Measurements from ENCODE around the gene MAPRE2.

MAPRE2 gene

DNA sequence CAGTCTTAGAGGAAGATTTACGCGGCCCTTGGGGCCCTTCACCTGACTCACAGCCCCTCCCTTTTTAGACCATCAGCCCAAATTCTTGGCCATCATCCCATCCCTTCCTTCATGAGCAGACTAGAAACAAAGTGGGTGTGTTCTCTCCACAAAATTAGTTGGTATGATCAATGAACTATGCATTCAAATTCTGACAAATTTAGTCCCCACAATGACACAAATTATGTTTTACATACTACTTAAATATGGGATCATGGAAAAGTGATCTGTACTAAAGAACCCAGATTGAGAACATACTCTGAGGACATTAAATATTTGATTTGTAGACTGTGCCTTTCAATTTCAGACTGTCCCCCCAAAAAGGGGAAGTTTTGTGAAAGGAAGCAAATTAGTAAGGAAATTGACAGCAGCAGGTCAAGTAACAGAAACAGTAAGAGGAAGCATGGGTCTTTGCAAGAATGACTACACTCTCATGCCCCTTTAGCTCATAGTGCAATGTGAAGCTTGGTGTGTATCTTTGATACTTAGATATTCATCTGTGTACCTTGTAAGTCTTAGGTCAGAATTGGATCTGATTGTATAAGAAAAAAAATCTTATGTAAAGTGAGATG lies 2.2 kb upstream of the MAPRE2 start:
- DNase-seq = peak; percentile 94

DNA sequence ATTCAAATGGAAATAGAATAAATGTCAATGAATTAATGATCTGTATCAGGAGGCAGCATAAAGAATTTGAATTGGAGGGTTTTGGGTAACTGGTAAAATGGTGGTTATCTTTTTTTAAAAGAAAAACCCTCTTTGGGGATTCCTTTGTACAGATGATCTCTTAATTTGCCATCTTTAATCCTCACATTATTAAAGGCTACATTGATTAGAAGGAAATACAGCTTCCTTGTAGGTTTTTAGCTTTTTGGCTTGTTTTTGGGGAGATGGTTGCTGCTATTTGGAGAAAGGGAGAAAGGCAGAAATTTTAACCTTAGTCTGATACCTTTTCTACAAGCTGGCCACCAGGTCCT lies 600 bp upstream of the MAPRE2 start:
- DNase-seq = no peak

DNA sequence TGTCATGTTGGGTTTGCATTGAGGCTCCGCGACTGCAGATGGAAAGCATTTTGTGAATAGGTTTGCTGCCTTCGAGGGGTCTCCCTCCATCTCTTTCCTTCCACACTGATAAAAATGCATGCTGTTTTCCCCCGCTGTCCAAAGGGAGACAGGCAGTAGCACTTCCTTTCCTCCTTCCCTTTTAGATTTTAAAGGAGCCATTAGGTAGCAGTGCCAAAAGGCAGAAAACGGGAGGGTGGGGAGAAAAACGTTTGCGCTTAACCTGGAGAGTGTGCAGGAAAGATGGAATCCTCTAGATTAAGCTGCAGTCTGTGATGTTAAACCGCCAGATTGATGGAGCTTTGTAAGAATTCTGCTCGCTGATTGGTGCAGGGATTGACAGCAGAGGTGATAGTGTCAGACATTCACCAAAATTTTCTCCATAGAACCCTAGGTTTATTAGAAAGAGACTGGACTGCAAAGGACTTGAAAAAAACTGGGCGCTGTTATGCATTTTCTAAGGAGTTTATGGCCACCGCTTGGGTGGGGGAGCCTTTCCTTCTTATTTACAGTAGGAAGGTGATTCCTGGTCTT lies 688 bp downstream of the MAPRE2 start:
- DNase-seq = no peak

DNA sequence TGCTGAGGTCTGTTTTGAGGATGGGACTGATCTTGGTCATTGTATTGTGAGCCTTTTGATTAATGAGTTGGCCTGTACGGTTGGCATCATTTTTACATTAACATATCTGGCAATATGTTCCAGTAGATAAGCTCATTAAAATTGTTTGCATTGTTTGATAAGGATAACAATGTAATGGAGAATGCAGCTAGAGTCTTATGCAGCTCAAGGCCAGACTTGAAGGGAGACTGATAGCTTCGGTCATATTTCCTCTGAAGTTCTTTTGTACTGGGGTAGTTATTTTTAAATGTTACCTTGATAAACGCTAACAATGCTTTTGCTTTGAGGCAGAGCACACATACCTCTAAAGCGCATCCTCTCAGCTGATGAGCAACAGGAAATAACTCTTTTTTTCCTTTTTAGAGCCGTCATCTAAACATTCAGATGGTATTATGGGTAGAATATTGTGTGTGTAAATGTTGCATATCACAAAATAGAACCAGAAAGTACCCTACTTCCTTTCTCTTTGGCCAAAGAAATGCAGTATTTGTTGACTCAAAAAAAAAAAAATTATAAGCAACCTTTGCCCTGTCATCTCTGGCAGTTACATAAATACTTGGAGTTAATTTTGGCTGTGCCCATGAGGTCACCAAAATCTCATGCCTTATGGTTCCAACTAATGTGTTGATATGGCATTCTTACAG lies 1.3 kb downstream of the MAPRE2 start:
- no peak for DNase-seq

DNA sequence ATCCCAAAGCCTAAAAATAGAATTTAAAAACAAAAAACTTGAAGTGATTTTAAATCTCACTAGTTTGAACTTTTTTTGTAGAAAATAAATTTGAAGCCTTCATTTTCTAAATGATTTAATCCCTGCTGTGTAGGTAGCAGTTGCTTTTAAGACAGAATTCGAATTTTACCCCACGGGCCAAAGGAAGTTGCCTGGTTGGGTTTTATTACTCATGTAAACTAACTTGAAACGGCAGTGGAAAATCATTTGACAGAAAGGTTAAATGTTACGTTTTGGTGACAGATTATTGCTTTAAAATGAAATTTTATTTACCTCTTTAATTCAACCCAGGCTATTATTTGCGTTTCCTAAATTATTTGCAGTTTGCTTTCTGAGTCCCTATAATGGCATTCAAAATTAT lies 2.0 kb downstream of the MAPRE2 start:
- no peak for DNase-seq

DNA sequence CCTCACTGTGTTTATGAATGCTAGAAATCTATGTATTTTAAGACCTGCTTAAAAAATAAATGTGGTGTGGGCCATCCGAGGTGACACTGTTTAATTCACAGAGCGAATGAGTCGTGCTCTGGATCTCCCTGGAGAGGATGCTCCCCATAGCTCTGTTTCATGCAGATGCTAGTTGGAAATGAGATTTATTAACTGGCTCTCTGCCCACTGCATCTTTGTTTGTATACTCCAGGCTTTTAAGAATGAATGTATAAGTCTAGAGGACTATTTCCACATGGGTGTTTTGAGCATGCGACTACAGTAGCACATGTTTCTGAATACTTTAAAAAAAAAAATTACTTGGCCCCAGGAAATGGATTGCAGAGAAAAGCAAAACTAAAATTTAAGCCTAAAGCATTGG lies 3.9 kb downstream of the MAPRE2 start:
- DNase-seq = no peak

DNA sequence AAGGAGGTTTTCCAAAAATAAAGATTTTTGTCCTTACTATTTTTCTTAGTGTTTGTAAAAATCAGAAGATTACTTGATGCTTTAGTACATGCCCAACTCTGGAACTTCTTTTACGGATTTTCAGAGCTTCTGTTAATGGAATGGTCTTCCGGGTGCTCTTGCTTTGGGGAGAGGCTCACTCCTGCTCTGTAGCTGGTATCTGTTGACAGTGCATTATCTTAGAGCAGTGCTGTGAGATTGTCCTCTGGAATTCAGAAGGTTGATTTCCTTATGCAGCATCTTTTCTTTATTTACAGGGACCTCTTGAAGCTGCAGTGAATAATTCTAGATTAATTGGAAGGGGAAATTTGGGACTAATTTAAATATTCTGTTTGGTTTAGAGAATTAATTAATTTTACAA lies 4.6 kb downstream of the MAPRE2 start:
- DNase-seq = no peak

DNA sequence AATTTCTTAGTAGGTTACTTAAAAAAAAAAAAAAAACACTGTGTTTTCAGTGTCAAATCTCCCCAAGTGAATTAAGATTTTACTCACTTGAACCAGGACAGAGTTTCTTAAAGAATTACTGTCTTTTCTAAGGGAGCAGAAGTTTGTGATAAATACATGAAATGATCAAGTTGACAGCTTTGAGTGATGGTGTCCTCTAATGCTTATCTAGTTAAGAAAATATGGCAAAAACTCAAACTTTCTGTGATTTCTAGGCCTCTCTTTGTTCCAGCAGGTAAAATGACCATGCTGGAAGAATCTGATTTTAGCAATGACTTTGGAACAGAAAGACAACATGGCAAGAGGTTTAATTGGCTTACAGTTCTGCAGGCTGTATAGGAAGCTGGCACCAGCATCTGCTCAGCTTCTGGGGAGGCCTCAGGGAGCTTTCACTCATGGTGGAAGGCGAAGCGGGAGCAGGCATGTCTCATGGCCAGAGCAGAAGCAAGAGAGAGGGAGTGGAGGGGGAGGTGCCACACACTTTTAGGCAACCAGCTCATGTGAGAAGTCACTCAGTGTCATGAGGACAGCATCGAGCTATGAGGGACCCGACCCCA lies 6.6 kb downstream of the MAPRE2 start:
- no peak for DNase-seq

DNA sequence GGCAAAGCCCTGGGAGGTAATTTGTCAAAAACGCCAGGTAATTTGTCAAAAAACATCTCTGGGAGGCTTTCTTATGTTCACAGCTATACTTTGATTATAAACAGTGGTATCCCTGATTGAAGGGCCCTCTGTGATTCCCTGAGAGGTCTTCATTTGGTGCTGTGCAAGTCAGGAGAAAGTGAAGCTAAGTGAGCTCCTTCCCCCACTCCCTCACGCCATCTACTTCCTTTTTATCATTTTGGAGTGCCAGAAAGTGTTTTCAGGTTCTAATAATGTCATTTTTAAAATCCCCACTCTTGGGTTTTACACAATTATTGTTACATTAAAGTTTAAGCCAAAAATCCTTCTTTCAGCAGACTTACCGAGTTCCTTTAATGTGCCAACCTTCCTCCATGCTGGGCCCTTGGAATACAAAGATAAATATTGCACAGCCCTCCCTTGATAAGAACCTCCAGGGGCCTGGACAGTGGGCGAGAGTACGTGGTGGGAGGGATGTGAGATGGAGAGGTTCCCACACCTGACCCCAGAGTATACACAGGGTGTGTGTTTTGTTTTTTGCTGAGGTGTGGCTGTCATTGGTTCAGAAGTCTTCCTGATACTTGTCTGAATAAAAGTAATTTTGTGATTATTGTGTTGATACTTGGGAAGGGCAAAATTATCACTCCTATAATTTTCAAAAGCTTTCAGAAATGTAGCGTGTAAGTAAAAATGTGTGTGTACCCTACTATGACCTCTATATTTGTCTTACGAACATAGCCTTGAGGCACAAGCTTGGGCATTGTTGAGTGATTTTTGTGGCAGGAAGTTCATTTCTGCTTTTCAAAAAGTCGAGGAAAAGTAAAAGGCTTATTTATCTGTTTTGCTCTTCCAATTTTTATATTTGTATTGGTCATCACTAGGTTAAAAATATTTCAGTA lies 8.2 kb downstream of the MAPRE2 start:
- DNase-seq = no peak

DNA sequence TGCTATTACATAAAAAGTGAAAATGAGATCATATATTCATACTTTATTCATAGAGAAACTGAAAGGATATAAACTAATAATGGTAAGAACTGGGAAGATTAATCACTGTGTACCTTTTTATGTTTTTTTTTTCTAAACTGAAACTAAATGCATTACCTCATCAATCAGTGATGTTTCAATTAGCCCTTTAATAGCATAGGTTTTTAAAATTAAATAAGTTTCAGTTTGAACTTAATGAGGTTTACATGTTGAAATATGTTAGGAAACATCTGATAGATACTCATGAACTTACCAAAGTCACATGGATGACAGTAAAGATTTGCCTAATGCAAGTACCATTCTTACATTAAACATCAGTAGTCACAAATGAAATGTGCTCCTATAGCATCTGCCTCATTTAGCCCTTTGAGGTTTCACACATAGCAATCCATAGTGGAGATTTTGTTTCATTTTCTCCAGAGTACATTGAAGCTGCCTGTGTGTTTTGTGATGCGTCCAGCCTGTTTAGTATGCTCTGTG lies 8.9 kb downstream of the MAPRE2 start:
- no peak for DNase-seq

DNA sequence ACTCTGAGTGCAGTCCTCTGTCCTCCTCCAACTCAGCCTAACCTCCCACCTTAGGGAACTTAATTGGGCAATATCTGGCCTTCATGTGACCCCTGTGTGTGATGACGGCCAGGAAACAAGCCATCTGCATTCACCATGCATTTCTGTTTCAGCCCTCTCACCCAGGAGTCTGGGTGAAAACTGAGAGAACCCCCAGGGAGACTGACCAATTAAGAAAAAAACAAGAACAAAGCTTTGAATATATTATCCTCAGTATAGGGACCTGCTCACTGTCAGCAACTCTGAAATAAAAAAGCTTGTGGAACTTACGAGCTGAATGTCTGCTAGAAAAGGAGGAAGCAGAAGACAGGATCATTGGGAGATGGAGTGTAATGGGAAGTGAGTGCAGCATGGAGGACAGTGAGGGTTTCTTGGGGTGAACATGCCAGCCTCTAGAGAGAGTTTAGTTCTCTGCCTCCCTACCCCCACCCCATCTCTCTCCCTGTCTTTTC lies 9.5 kb downstream of the MAPRE2 start:
- peak; percentile 68 for DNase-seq

DNA sequence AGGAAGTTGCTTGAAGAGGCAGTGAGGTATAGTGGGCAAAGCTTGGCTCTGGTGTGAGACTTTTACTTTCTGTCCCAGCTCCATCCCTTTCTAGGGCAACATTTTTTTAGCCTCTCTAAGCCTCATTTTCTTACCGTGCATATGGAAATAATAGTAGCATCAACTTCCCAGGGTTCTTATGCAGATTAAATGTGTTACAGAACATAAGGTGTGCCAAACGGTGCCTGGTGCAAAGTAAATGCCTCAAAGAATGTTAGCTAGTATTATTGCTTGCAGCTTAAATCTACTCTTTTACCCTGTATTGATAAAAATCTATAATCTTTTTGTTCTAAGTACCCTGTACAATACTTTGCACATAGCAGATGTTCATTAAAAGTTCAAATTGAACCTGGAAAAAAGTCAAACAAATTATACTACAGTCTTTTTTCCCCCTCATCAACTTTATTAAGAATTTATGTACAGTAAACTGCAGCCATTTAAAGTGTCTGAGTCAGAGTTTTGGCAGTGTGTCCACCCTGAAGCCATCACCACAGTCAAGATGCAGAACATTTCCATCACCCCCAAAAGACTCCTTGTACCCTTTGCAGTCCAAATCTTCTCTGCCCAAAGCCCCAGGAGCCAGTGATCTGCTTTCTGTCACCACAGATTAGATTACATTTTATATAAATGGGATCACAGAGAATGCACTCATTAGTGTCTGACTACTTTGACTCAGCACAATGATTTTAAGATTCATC lies 10.6 kb downstream of the MAPRE2 start:
- no peak for DNase-seq

DNA sequence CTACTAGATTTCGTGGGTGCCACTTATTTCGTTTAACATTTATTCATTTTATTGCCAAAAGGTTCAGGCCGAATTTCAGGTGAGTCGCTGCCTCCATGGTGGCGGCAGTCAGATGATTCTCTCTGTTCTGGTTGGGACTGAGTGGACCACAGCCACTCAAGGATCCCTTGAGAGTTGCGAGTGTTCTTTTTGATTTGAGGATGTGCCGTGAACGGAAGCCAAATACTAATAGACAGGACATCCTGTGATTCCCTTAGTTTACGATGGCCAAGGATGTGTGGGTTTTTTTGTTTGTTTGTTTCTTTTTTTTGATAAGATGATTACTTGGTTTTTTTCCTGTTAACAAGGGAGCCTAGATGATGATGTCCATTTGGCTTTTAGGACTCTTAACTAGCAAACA lies 13.2 kb downstream of the MAPRE2 start:
- no peak for DNase-seq

DNA sequence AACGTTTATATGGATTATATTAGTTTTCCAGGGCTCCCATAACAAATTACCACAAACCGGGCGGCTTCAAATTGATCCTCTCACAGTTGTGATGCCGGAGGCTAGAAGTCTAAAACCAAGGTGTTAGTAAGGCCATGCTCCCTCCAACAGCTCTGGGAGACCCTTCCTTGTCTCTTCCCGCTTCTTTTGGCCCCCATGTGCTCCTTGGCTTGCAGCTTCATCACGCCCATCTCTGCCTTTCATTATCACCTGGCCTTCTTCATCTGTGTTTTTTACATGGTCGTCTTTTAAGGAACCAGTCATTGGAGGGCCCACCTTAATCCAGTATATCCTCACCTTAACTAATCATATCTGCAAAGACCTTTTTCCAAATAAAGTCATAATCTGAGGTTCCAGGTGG lies 13.9 kb downstream of the MAPRE2 start:
- no peak for DNase-seq

DNA sequence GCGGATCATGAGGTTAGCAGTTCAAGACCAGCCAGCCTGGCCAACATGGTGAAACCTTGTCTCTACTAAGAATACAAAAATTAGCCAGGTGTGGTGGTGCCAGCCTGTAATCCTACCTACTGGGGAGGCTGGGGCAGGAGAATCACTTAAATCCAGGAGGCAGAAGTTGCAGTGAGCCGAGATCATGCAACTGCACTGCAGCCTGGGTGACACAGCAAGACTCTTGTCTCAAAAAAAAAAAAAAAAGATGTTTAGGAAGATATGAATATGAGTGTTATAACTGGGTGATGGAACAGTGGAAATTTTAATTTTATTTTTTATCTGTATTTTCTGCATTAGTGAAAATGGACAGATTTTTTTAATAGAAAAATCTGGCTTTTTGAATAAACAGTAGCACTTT lies 14.5 kb downstream of the MAPRE2 start:
- DNase-seq = no peak

DNA sequence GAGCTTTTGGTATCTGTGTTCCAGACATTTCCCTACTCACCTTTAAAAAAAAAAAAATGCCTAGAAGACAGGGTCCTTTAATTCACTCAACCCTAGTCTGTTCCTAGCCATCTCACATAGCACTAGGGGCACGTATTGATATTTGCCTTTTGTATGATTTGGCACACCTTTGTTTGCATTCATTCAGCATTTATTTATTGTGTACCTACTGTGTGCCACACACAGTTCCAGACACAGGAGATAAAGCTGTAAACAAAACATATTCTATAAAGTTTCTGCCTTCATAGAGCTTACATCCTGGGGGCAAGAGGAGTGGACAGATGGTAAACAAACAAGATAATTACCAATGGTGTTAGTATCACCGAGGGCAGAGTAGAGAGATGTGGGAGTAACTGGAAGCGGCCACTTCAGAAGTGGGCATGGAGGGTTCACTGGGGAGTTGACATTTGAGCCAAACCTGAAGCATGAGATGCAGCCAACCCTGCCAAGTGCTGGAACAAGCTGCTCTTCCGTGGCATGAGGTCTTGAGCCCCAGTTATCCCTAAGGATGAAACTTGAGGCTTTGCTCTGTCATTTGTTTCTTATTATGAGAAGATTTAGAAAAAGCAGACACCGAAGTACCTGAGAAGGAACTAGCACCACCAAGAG lies 18.2 kb downstream of the MAPRE2 start:
- DNase-seq = no peak

DNA sequence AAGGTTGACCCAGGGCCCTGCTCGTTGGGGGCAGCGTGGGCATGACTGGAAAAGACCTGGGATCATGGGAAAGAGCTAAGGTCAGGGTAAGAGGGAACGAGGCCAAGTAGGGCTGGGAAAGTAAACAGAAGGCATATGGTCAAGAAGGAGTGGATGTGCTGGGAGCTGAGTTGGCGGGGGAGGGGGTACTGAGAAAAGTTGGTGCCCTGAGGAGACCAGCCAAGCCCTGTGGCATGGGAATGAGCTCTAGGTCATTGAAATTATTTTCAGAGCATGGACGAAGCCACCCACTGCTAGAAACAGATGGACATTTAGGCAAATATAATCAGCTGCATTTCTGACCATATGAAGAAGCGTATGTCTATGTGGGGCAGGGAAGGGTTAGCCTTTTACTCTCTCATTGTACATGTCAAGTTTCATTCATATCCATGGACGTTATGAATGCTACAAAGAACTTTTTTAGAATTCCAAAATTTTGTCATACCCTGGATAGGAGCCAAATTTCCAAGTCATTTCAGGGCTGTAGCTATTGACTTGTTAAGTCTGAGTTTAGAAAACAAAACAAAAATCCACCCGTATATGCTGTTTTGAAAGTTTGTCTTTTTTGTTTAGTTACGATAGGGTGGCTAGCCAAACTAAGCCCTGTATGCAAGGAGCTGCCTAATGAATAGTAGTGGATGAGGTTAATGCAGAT lies 19.1 kb downstream of the MAPRE2 start:
- DNase-seq = no peak

DNA sequence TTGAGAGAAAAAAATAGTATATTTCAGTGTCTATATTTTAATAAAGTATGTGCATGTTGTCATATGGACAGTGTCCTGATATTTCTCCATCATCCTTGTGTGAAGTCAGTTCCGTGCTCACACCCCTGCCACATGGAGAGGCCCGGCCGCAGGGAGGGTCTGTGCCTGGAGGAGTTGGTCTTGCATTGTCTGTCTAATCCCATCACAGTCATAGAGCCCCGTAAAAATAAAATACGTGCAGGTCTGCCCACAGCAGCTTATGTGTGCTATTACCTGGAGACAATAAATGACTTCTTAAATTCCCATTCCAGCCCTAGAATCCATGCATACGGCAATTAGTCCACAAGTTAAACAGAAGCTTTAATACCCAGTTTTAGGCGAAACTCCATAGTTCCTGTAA lies 20.1 kb downstream of the MAPRE2 start:
- DNase-seq = no peak

DNA sequence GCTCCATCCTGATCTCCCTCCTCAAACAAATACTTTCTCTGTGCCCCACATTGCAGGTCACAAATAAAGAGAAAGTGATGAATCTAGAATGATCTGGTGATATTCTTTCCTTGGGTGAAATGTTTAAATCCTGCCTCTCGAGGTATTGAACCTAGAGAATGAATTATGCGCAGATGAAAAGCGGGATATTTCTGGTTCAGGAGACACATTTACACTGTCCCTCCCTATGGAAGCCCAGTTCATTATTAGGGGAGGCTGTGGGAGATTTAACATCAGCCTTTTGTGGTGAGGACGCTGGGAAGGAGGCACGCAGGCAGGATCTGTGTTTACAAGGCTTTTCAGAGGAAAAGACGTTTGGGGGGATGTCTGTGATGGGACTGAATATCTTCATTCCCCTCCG lies 20.6 kb downstream of the MAPRE2 start:
- DNase-seq = no peak

DNA sequence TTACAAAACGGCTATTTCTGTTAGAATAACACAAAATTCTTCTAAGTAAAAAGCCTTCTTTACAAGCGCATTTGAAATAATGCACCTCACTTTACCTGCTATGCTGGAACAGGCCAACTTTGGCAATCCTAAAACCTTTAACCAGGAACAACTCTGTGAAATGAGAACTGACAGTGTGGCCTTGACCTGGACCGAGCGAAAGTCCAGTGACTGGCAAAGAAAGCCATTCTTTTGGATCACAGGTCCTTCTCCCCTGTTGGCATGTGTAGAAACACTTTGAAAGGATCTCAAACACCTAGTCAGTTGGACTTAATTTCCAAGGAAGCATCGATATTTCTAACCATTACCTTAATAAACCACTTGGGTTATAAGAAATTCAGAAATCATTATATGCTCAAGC lies 21.2 kb downstream of the MAPRE2 start:
- DNase-seq = no peak

Measured in GF-D8 (cell line).